Activated naive CD8-positive, alpha-beta T cell treated with anti-CD3 and anti-CD28 coated beads for 36 hours (primary cell): ENCODE measurements around the gene RAE1. TPM values are rescaled to one million over a fixed set of nuclear protein-coding genes. Genes with fewer than 3 reads are reported as not detected.
A peak's percentile ranks its signal among the peaks of the same experiment; 100 is the strongest.

Source experiments
- DNase-seq: peaks from one replicate; pipeline ENCODE4 v3.0.0; 2021
- H3K27ac Mint-ChIP-seq: one replicate; pipeline ENCODE4 v1.8.0; 2022; ENCODE audit warnings: mild to moderate bottlenecking, moderate library complexity, mixed read lengths
- H3K27me3 Mint-ChIP-seq: one replicate; pipeline ENCODE4 v1.8.0; 2022; ENCODE audit warnings: mild to moderate bottlenecking, mixed read lengths
- H3K36me3 Mint-ChIP-seq: one replicate; pipeline ENCODE4 v1.8.0; 2021; ENCODE audit warnings: mild to moderate bottlenecking, mixed read lengths
- H3K4me1 Mint-ChIP-seq: one replicate; pipeline ENCODE4 v1.8.0; 2021; ENCODE audit warnings: mixed read lengths
- H3K4me3 Mint-ChIP-seq: one replicate; pipeline ENCODE4 v1.8.0; 2022; ENCODE audit warnings: mild to moderate bottlenecking, moderate library complexity, mixed read lengths
- H3K9me3 Mint-ChIP-seq: one replicate; pipeline ENCODE4 v1.8.0; 2022; ENCODE audit warnings: mixed read lengths
- total RNA-seq, 2 experiments: library from RNA; stranded (reverse); gene quantifications; one replicate each; pipeline ENCODE4 v1.2.3, GENCODE V29; 2021

Gene RAE1
- total RNA-seq, 2 experiments from 2014 or later, result 59.0 to 60.0 TPM

DNA sequence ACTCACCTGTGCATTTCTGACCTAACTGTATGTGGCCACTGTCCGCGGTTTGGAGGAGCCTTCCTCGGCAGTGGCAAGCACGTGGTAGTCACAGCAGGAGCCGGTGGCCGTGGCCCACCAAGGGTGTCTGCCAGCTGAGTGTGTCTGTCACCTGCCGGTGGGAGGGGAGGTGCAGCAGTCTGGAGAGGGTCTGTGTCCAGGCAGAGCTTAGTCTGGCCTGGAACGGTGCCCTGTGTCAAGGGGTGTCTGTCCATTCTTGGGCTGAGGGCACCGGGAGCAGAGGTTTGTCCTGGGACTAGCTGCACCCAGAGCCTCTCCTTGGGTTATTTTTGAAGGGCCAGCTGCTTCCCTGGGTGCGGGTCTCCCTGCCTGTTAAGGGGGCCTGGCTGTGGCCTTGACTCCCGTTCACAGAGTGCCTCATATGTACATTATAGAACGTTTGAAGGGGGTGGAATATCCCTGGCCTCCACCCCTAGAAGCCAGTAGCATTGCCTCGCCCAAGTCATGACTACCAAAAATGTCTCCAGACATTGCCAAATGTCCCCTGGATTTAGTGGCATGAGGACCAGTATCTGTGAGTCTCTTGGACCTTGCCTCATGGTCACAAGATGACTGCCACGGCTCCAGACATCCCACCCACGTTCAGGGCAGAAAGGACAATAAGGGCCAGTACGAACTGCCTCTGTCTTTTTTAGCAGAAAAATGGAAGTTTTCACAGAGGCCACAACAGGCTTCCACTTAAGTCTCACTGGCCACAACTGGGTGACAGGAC lies 45.3 kb downstream of the RAE1 start:
- Mint-ChIP-seq H3K9me3 (no peaks in the 10 kb centered on the region), H3K4me3 (peak overlapping the region; percentile 86), H3K27ac (peak overlapping the region; percentile 99), H3K27me3 (no peaks in the 10 kb centered on the region), H3K4me1 (peaks cover 75% of the 10 kb centered on the region), H3K36me3 (peaks cover 82% of the 10 kb centered on the region)
- DNase-seq, result no peak

DNA sequence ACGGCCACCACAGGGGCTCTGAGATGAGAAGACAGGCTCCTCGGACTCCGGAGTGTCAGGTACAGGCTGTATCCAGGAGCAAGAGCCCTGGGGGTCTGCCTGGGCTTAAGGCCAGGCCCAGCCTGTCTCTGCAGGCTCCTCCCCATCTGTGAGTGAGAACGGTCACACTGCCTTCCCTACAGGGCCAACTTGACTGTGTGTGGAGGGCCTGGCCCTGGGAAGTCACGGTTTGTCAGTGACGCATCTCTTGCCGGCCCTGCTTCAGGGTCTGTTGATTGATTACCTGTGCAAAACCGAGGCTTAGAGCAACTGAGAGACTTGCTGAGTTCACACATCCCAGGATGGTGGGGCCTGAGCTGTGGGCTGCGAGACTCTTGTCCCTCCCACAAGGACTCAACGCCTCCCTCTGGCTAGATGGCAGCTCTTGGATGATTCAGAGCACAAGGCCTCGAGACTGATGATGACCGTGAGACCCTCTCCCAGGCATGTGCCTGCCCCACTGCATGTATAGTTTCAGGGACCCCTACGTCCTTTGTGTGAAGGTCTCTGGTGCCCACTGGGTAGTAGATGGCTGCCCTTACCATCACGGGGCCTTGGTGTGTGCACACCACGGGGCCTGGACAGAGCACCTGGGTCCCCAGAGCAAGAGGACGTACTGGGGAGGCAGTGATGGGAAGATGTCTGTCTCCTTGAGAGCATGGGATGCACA lies 46.1 kb downstream of the RAE1 start:
- Mint-ChIP-seq H3K4me1 (peaks cover 83% of the 10 kb centered on the region), H3K9me3 (no peaks in the 10 kb centered on the region), H3K27ac (peak overlapping the region; percentile 99), H3K36me3 (peaks cover 87% of the 10 kb centered on the region), H3K4me3 (peak overlapping the region; percentile 86), H3K27me3 (no peaks in the 10 kb centered on the region)
- peak; percentile 42 for DNase-seq

DNA sequence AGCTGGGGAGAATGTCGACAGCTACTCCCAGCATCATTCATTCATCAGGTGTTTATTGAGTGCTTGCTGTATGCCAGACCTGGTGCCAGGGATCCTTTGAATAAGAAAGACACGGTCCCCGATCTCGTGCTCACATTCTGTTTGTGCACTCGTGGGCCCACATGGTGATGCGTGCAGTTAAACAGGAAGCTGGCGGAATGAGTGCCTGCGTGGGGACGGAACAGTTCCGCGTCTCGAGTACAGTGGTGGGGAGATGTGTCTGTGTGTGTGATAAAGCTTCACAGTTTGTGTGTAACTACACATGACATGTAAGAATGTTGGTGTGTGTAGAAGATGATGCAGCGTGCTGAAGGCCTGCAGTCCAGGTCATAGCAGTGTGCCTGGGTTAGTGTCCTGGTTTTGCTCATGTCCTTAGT lies 46.6 kb downstream of the RAE1 start:
- Mint-ChIP-seq H3K36me3 (peaks cover 83% of the 10 kb centered on the region), H3K4me1 (peaks cover 85% of the 10 kb centered on the region)
- DNase-seq, result peak; percentile 44

DNA sequence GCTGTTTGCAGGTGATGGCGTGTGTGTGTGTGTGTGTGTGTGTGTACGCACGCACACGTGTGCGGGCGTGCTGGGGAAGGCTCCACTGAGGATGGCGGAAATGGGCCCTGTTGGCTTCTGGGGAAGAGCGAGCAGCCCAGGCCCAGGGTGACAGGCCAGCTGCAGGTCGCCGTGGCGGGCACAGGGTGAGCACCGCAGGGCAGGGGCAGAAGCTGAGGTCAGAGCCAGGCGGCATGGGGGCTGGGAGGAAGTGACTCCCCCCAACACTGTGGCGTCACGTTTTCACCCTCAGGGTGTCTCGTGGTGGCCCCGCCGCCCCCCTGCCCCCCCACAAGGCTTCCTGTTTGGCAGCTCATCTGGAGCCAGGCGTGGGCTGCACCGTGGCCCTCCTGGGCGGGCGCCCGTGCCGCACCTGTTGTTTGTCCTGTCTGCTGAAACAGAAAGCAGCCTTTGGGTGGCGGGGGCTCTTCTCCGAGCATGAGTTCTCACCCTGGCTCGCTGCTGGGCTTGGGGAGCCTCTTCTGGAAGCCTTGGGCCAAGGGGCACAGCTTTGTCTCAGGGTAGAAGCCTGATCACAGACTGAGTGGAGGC lies 47.3 kb downstream of the RAE1 start:
- Mint-ChIP-seq H3K27me3 (no peaks in the 10 kb centered on the region), H3K4me3 (peak overlapping the region; percentile 86), H3K9me3 (no peaks in the 10 kb centered on the region), H3K36me3 (peaks cover 81% of the 10 kb centered on the region), H3K27ac (peak overlapping the region; percentile 99), H3K4me1 (peaks cover 82% of the 10 kb centered on the region)
- DNase-seq, result peak; percentile 89

More for the DNA sequence above, 46.6 kb downstream of the RAE1 start:
- H3K27me3 Mint-ChIP-seq, result no peaks in the 10 kb centered on the region
- peak overlapping the region; percentile 86 for H3K4me3 Mint-ChIP-seq
- no peaks in the 10 kb centered on the region for H3K9me3 Mint-ChIP-seq
- H3K27ac Mint-ChIP-seq, result peak overlapping the region; percentile 99

DNA sequence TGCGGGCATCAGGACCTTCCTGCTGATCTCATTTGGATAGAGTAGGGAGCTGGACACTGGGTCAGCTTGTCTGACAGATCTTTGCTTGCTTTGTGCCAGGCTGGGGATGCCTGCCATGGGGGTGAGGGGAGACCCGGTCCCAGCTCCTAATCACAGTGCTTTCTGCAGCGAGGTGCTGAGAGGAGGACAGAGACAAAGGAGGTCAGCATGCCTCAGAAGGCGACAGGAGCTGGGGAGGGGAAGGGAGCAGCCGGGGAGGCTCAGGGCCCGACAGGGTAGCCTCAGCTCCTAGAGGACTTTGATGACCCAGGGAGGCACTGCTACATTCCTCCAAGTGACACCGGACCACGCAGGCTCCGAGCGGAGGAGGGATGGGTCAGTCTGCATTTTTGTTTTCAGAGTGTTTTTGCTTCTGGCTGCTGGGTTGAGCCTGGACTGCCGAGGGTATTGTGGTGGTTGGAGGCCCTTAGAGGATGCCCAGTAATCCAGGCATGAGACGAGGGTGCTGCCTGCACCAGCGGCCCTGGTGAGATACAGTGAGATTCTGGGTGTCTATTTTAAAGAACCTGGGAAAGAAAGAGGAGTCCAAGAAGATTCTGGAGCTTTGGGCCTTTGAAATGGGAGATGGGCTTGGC lies 48.0 kb downstream of the RAE1 start:
- H3K27ac Mint-ChIP-seq, result peak overlapping the region; percentile 99
- no peak for DNase-seq
- H3K36me3 Mint-ChIP-seq, result peaks cover 77% of the 10 kb centered on the region
- H3K27me3 Mint-ChIP-seq, result no peaks in the 10 kb centered on the region
- H3K4me1 Mint-ChIP-seq, result peaks cover 75% of the 10 kb centered on the region
- peak overlapping the region; percentile 86 for H3K4me3 Mint-ChIP-seq
- no peaks in the 10 kb centered on the region for H3K9me3 Mint-ChIP-seq

DNA sequence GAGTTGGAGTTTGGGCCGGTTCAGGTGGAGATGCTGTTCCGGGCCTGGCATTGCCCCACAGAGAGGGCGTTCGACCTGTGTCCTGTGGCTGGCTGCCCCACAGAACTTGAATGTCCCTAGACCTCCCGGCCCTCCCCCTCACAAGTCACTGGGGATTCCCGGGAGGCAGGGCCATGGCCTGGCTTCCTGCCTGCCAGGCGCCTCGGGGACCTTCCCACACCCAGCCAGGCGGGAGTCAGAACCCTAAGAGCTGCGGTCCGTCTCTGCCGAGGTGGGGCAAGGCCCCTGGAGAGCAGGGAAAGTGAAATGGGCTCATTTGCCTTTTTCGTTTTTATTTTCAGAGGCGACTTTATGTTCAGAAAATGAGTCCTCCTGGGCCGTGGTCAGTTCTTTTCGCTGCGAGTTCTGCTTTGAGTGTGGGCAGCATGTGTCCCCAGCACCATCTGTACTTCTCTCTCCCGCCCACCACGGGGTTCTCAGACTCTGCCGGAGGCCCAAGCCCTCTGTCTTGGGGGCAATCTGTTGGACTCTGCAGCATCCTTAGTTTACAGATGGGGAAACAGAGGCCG lies 48.6 kb downstream of the RAE1 start:
- peak overlapping the region; percentile 99 for H3K27ac Mint-ChIP-seq
- peaks cover 70% of the 10 kb centered on the region for H3K36me3 Mint-ChIP-seq
- peak overlapping the region; percentile 86 for H3K4me3 Mint-ChIP-seq
- peak; percentile 78 for DNase-seq
- peaks cover 70% of the 10 kb centered on the region for H3K4me1 Mint-ChIP-seq
- H3K9me3 Mint-ChIP-seq, result no peaks in the 10 kb centered on the region
- H3K27me3 Mint-ChIP-seq, result no peaks in the 10 kb centered on the region

DNA sequence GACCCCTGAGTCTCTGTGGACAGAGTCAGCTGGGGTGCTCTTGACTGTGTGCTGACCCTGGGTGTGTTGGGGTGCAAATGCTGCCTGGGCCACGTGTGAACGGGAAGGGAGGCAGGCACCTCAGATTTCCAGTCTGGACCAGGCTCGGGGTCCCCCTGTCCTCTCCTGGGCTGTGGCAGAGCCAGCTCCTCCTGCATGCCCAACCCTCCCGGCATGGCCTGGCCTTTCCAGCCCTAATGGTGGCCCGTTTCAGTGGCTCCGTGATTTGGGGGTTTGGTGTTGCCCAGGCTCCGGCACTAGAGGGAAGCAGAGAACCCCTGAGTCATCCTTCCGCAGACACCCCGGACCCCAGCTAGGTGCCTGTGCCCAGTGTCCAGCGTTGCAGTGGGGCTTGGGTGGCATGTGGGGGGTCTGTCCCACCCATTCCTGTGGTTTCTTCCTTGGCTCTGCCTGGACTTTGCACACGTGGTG lies 49.2 kb downstream of the RAE1 start:
- peak overlapping the region; percentile 86 for H3K4me3 Mint-ChIP-seq
- no peaks in the 10 kb centered on the region for H3K9me3 Mint-ChIP-seq
- peaks cover 70% of the 10 kb centered on the region for H3K36me3 Mint-ChIP-seq
- peak overlapping the region; percentile 99 for H3K27ac Mint-ChIP-seq
- no peak for DNase-seq
- peaks cover 65% of the 10 kb centered on the region for H3K4me1 Mint-ChIP-seq
- H3K27me3 Mint-ChIP-seq, result no peaks in the 10 kb centered on the region

DNA sequence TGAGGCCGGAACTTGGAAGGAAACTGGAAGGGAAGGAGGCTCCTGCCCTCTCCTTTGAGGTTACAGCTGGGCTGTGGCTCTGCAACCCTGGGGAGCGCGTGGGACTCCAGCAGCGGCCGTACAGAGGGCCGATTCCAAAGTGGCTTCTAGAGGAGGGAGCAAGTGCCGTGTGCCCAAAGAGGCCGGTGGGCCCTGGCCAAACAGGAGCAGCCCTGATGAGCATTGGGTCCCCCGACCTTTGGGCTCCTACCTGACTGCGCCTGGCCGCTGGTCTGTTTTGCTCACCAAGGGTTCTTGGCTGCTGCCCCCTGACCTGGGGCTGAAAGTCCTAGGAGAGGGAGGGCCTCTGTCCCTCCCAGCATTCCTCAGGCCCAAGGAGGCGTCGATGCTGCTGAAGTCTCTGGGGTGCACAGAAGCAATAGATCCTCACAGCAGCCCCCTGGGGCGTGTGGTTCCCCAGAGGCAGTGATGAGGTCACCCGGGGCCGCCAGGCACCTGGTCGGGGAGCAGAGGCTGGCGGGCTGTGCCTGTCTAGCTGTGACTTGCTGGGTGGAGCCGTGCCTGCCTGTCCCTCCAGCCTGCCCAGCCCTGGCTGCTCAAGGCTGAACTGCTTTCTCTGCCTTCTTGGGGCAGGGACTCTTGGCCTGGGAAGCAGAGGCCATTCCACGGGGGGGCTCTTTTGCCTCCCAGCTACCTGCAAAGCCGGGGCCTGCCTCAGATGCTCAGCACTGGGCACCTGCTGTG lies 49.9 kb downstream of the RAE1 start:
- H3K27ac Mint-ChIP-seq, result peak overlapping the region; percentile 99
- H3K36me3 Mint-ChIP-seq, result peaks cover 66% of the 10 kb centered on the region
- peaks cover 61% of the 10 kb centered on the region for H3K4me1 Mint-ChIP-seq
- H3K9me3 Mint-ChIP-seq, result no peaks in the 10 kb centered on the region
- H3K4me3 Mint-ChIP-seq, result peak overlapping the region; percentile 86
- peak; percentile 58 for DNase-seq
- H3K27me3 Mint-ChIP-seq, result no peaks in the 10 kb centered on the region

DNA sequence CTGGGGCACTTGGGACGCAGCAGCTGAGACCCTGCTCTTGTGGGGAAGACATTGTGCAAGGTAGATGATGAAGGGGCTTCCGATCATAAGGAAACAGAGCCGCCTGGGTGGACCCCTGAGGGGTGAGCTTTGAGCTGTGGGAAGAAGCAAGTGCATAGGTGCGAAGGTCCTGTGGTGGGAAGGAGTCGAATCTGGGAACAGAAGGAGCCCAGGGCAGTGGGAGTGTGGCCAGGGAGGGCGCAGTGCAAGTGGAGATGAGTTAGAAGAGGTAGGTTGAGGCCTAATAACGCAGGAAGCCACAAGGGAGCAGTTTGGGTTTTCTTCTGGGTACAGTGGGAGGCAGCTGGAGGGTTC lies 50.5 kb downstream of the RAE1 start:
- H3K4me3 Mint-ChIP-seq, result peak overlapping the region; percentile 86
- H3K36me3 Mint-ChIP-seq, result peaks cover 62% of the 10 kb centered on the region
- H3K9me3 Mint-ChIP-seq, result no peaks in the 10 kb centered on the region
- H3K4me1 Mint-ChIP-seq, result peaks cover 57% of the 10 kb centered on the region
- no peaks in the 10 kb centered on the region for H3K27me3 Mint-ChIP-seq
- H3K27ac Mint-ChIP-seq, result peak overlapping the region; percentile 99
- DNase-seq, result no peak

DNA sequence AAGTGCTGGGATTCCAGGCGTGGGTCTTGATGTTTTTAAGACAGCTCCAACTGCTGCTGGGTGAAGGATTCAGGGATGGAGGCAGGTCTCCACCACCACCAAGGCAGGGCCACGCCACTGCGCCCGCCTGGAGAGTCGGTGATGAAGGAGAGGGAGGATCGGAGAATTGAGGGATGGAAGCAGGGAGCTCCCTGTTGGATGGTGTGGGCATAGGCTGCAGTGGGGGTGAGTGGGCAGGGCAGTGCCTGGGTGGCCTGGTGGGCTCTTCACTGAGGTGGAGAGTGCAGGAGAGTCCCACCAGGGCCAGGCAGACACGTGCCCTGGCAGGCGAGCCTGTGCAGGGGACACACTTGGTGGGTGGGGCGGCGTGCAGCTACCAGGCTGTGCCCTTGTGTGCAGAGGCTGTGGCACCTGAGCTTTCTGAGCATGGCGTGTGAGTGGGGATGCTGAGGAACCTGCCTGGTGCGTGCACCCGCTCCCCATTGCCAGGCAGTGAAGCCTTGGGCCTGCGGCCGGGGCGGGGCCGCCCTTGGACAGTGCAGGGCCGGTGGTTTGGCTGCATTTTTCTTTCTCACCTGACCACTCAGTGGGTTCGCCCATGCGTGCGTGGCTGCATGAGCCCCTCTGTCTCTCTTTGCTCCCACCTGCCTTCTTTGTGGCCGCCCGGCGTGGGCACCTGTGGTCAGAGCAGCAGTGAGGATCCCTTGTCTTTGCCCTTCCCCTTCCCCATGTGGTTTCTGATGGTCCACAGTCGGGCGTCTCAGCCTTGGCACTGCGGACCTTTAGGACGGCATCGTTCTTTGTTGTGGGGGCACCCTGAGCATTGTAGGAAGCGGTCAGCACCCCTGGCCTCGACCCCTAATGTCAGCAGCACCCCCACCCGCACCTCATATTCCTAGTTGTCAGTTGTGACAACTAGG lies 51.4 kb downstream of the RAE1 start:
- Mint-ChIP-seq H3K9me3 (no peaks in the 10 kb centered on the region), H3K4me3 (no peak overlapping the region), H3K27me3 (no peaks in the 10 kb centered on the region), H3K27ac (peak overlapping the region; percentile 99), H3K36me3 (peaks cover 55% of the 10 kb centered on the region), H3K4me1 (peaks cover 47% of the 10 kb centered on the region)
- no peak for DNase-seq

DNA sequence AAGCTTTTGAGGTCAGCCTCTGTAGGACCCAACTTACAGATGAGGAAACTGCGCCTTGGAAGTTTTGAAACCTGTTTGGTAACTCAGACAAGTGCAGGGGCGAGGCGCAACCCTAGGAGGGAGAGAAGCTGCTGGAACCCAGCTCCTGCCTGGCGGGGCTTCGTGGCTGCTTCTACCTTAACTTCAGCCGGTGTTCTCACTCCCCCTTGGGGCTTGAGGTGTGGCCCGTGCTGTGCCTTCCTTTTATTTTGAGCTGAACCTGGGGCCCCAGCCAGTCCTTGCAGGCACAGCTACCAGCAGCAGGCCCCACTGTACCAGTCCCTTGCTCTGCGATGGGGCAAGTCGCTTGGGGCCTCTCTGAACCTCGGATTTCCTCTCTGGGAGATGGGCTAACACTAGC lies 52.2 kb downstream of the RAE1 start:
- Mint-ChIP-seq H3K9me3 (no peaks in the 10 kb centered on the region), H3K27me3 (no peaks in the 10 kb centered on the region), H3K27ac (peak overlapping the region; percentile 42), H3K4me1 (peaks cover 40% of the 10 kb centered on the region), H3K4me3 (no peak overlapping the region), H3K36me3 (peaks cover 53% of the 10 kb centered on the region)
- DNase-seq, result no peak

DNA sequence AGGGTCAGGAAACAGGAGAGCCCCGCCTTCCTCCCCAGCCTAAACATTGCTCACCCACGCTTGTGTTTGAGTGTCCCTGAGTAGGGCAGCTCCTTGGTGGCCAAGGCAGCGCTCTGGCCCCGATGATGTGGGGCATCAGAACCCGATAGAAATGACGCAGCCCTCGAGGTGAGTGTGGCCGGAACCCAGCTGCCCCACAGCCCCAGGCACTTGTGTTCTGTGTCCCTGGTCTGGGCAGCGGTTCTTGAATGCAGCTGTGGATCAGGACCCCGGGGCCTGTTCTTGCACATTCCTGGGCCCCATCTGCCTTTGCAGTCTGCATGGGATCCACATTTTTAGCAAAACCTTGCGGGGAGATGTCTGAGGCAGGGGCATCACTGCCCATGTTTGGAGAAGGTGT lies 53.0 kb downstream of the RAE1 start:
- H3K4me3 Mint-ChIP-seq, result no peak overlapping the region
- peak overlapping the region; percentile 29 for H3K27ac Mint-ChIP-seq
- H3K27me3 Mint-ChIP-seq, result no peaks in the 10 kb centered on the region
- H3K36me3 Mint-ChIP-seq, result peaks cover 47% of the 10 kb centered on the region
- no peak for DNase-seq
- H3K4me1 Mint-ChIP-seq, result peaks cover 34% of the 10 kb centered on the region
- no peaks in the 10 kb centered on the region for H3K9me3 Mint-ChIP-seq

DNA sequence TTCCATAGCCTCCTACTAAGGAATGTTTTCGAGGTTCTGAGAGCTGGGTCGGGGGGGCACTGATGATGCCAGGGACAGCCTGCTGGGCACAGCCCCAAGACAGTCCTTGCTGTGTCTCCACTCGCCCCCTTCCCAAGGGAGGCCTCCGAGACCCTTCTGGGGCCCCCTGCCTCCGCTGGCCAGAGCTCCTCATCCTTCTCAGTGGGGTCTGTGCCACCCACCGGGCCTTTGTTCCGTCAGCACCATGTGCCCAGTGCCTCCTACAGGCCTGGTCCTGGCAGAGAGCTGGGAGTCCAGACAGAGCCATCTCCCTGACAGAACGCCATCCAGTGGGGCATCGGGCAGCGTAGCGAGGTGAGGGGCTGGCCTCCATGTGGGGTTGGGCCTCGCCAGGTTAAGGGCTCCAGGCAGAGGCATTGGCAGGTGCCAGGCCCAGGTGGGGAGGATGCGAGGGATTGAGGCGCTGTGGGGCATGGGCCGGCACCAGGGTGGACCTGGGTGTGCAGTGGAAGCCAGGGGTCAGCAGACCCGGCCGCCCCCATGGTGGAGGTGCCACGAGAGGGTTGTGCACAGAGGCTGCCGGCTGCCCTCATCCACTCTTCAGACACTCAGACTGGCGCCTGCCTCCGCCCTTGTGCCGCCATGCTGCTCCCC lies 53.5 kb downstream of the RAE1 start:
- Mint-ChIP-seq H3K36me3 (peaks cover 43% of the 10 kb centered on the region), H3K4me3 (no peak overlapping the region), H3K27ac (no peak overlapping the region), H3K4me1 (peaks cover 29% of the 10 kb centered on the region), H3K9me3 (no peaks in the 10 kb centered on the region), H3K27me3 (no peaks in the 10 kb centered on the region)
- no peak for DNase-seq
